SU-DHL-6 (cell line): ENCODE data around the gene ESRP2.
A peak's percentile ranks its signal among the peaks of the same experiment; 100 is the strongest.

Source experiments
- H2AFZ ChIP-seq: fragments of 200-600 bp; sonication (generic); 2 replicates; pipeline ENCODE4 v1.6.1; 2014; ENCODE audit warnings: low read depth, mild to moderate bottlenecking, moderate library complexity, mixed read lengths, antibody characterized with exemption, low read length; ENCODE audit not compliant: severe bottlenecking
- H3F3A ChIP-seq: fragments of 200-600 bp; shearing (Covaris generic); 2 replicates; pipeline ENCODE4 v1.6.0; 2016; ENCODE audit warnings: antibody characterized with exemption, mild to moderate bottlenecking; ENCODE audit not compliant: insufficient read depth
- H3K27ac ChIP-seq: fragments of 200-600 bp; sonication (generic); 2 replicates; pipeline ENCODE4 v1.5.1; 2016; ENCODE audit warnings: low read depth, mild to moderate bottlenecking, low read length, moderate library complexity, mixed read lengths
- H3K27me3 ChIP-seq: fragments of 200-600 bp; sonication (generic), shearing (Covaris generic); 2 replicates; pipeline ENCODE4 v1.6.0; 2014; ENCODE audit warnings: mild to moderate bottlenecking, low read length
- H3K36me3 ChIP-seq: fragments of 200-600 bp; sonication (generic); 2 replicates; pipeline ENCODE4 v1.6.1; 2014; ENCODE audit warnings: mild to moderate bottlenecking, low read length, mixed read lengths
- H3K4me2 ChIP-seq: fragments of 300-600, 200-600 bp; shearing (Covaris generic), sonication (generic); 2 replicates; pipeline ENCODE4 v1.6.0; 2014; ENCODE audit warnings: low read length, low read depth, mild to moderate bottlenecking; ENCODE audit not compliant: poor library complexity, severe bottlenecking
- H3K4me3 ChIP-seq: fragments of 200-600 bp; sonication (generic); 2 replicates; pipeline ENCODE4 v1.5.1; 2014; ENCODE audit warnings: antibody characterized with exemption, low read length, mild to moderate bottlenecking, mixed read lengths; ENCODE audit not compliant: insufficient read depth, poor library complexity, severe bottlenecking
- H3K79me2 ChIP-seq: fragments of 200-600 bp; sonication (generic); 2 replicates; pipeline ENCODE4 v1.6.1; 2014; ENCODE audit warnings: mild to moderate bottlenecking, low read length, moderate library complexity; ENCODE audit not compliant: insufficient read depth
- H3K9ac ChIP-seq: fragments of 200-600 bp; sonication (generic); 2 replicates; pipeline ENCODE4 v1.7.0; 2014; ENCODE audit warnings: mild to moderate bottlenecking, low read length
- H3K9me2 ChIP-seq: fragments of 200-600 bp; sonication (generic); replicated peaks from 2 replicates; pipeline ENCODE4 v1.6.1; 2014; ENCODE audit warnings: low read length; ENCODE audit not compliant: insufficient read depth
- H3K9me3 ChIP-seq: fragments of 200-600 bp; sonication (generic); 2 replicates; pipeline ENCODE4 v1.6.1; 2014; ENCODE audit warnings: low read length, mixed read lengths; ENCODE audit not compliant: insufficient read depth
- H4K20me1 ChIP-seq: fragments of 200-600 bp; sonication (generic); 2 replicates; pipeline ENCODE4 v1.6.1; 2014; ENCODE audit warnings: low read depth, mild to moderate bottlenecking, antibody characterized with exemption, low read length, moderate library complexity, mixed read lengths
- EZH2phosphoT487 ChIP-seq: fragments of 200-600 bp; sonication (generic), shearing (Covaris generic); conservative IDR thresholded peaks from 2 replicates; pipeline ENCODE4 v1.6.1; 2018; ENCODE audit warnings: mild to moderate bottlenecking, antibody characterized with exemption, low read length, moderate library complexity, mixed read lengths
- TF ChIP-seq, protein P1 (sequence below): fragments of 200-600 bp; sonication (generic); IDR thresholded peaks from one replicate; pipeline ENCODE4 v1.5.1; 2017; ENCODE audit warnings: antibody characterized with exemption, mild to moderate bottlenecking, low read length, moderate library complexity; ENCODE audit not compliant: insufficient read depth, poor library complexity, severe bottlenecking

Gene ESRP2

DNA sequence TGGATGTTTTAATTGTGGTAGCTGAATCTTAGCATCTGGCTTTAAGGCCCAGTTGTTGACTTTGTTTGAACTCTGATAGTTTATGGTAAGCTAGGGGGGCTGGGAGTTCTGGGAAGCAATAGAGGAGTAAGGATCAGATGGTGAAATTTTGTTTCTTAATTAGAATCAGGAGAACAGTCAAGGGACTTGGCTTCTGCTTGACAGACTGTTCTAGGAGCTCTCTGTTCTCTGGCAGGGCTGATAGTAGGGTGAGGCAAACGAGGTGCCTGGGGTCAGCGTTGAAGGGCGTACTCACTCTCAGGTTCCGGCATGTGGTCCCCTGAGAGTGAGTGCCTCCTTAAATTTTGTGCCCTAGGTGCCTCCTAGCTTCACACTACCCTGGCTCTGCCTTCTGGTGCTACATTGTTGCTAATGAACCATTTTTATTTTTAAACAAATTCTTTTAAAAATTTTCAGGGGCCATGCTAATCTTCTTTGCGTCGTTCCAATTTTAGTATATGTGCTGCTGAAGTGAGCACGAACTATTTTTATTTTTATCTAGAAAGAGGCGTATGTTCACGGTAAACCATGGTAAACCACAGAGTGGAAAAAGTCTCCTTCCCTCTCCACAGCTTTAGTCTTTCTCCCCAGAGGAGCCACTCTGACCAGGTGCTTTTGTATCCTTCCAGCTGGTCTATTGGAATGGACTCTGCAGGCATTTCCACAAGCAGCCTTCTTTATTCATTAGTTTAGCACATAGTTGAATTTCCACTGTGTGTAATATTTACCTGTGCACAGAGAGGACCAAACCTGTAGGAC, 48.1 kb upstream of the ESRP2 start:
- no peaks in the 10 kb centered on the region for H3K9me3 ChIP-seq
- no peaks in the 10 kb centered on the region for H4K20me1 ChIP-seq
- peaks cover 65% of the 10 kb centered on the region for H3K79me2 ChIP-seq
- H3K4me2 ChIP-seq: peak overlapping the region; percentile 85
- H3K4me3 ChIP-seq: peak overlapping the region; percentile 27
- peak overlapping the region; percentile 98 for H3K27ac ChIP-seq
- peaks cover 55% of the 10 kb centered on the region for H3F3A ChIP-seq
- no peaks in the 10 kb centered on the region for H3K9me2 ChIP-seq
- no peaks in the 10 kb centered on the region for H3K27me3 ChIP-seq
- TF ChIP-seq EZH2phosphoT487: no peak
- TF ChIP-seq, protein P1, sequence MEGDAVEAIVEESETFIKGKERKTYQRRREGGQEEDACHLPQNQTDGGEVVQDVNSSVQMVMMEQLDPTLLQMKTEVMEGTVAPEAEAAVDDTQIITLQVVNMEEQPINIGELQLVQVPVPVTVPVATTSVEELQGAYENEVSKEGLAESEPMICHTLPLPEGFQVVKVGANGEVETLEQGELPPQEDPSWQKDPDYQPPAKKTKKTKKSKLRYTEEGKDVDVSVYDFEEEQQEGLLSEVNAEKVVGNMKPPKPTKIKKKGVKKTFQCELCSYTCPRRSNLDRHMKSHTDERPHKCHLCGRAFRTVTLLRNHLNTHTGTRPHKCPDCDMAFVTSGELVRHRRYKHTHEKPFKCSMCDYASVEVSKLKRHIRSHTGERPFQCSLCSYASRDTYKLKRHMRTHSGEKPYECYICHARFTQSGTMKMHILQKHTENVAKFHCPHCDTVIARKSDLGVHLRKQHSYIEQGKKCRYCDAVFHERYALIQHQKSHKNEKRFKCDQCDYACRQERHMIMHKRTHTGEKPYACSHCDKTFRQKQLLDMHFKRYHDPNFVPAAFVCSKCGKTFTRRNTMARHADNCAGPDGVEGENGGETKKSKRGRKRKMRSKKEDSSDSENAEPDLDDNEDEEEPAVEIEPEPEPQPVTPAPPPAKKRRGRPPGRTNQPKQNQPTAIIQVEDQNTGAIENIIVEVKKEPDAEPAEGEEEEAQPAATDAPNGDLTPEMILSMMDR: no peak
- H2AFZ ChIP-seq: no peak overlapping the region
- peak overlapping the region; percentile 56 for H3K9ac ChIP-seq
- H3K36me3 ChIP-seq: no peaks in the 10 kb centered on the region

DNA sequence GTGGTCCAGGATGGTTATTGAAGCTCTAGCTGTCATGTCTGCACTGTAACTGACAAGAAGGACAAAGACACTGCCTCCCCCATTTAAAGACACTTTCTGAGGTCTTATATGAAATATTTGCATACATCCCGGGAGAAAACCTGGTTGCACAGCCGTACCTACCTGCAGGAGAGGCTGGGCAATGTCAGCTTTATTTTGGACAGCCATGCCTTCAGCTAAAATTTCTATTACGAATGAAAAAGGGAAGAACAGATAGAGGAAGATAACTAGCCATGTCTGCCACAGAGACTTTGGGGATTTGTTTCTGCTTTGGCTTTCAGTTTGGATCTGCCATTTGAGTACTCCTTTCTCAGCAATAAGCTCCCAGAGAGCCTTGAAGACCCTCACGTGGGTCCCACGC, 47.4 kb upstream of the ESRP2 start:
- H3K79me2 ChIP-seq: peaks cover 64% of the 10 kb centered on the region
- no peaks in the 10 kb centered on the region for H3K27me3 ChIP-seq
- TF ChIP-seq EZH2phosphoT487: no peak
- TF ChIP-seq, protein P1: no peak
- H3K4me3 ChIP-seq: peak overlapping the region; percentile 25
- peak overlapping the region; percentile 56 for H3K9ac ChIP-seq
- H3K36me3 ChIP-seq: no peaks in the 10 kb centered on the region
- H4K20me1 ChIP-seq: no peaks in the 10 kb centered on the region
- H3K9me3 ChIP-seq: no peaks in the 10 kb centered on the region
- H3K4me2 ChIP-seq: peak overlapping the region; percentile 85
- H3F3A ChIP-seq: peaks cover 55% of the 10 kb centered on the region
- H3K9me2 ChIP-seq: no peaks in the 10 kb centered on the region
- H2AFZ ChIP-seq: no peak overlapping the region
- peak overlapping the region; percentile 98 for H3K27ac ChIP-seq

DNA sequence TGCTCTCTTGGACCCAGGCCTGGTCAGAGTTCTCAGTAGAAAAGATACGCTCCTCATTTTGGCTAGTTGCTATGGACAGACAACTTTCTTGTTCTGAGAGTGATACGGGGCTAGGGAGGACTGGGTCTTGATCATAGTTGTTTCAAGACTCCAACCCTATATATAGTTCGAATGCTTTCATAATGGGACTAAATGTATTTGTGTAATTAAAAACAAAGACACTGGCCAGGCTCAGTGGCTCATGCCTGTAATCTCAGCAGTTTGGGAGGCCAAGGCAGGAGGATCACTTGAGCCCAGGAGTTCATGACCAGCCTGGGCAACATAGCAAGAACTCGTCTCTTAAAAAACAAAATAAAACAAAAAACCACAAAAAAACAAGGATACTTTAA, 46.1 kb upstream of the ESRP2 start:
- Histone ChIP-seq H3K9me3 (no peaks in the 10 kb centered on the region), H4K20me1 (no peaks in the 10 kb centered on the region), H3K27me3 (no peaks in the 10 kb centered on the region), H3F3A (peaks cover 55% of the 10 kb centered on the region), H3K9me2 (no peaks in the 10 kb centered on the region), H3K4me3 (no peak overlapping the region), H3K36me3 (no peaks in the 10 kb centered on the region), H3K79me2 (peaks cover 55% of the 10 kb centered on the region), H3K4me2 (peak overlapping the region; percentile 85), H2AFZ (no peak overlapping the region), H3K9ac (no peak overlapping the region), H3K27ac (peak overlapping the region; percentile 98)
- TF ChIP-seq EZH2phosphoT487: no peak
- TF ChIP-seq, protein P1: no peak
